ENCODE data around the gene SEPTIN10.

GRCh38 chr2:109531221-109531620 is 82.5 kb downstream of the SEPTIN10 start:
- no peak for TF ChIP-seq CBFB (CRISPR knock-in tag; IDR thresholded peaks at IDR 0.05)
- no peak for TF ChIP-seq SPI1 (IDR thresholded peaks at IDR 0.05; ENCODE audit: borderline replicate concordance, low read depth, low read length)
- TF ChIP-seq POLR2AphosphoS5 (IDR thresholded peaks at IDR 0.05; ENCODE audit: control insufficient read depth, insufficient read depth, low read depth, low read length) = no peak
- TF ChIP-seq ZNF318 (IDR thresholded peaks at IDR 0.05; ENCODE audit: borderline replicate concordance in 1 of 2, low read depth in 1 of 2) = no peak
- TF ChIP-seq CTCF (IDR thresholded peaks at IDR 0.05 in 2 of 3, conservative IDR thresholded peaks at IDR 0.05 in 1 of 3; ENCODE audit: insufficient read depth in 2 of 3, low read depth in 1 of 3, low read length in 3 of 3) = no peak
- no peak for TF ChIP-seq PREB (CRISPR knock-in tag; IDR thresholded peaks at IDR 0.05)
- TF ChIP-seq PKNOX1 (IDR thresholded peaks at IDR 0.05) = no peak
- TF ChIP-seq MNT (conservative IDR thresholded peaks at IDR 0.05) = no peak
- no peak for TF ChIP-seq ELK1 (CRISPR knock-in tag; IDR thresholded peaks at IDR 0.05)
- TF ChIP-seq ZFP30 (CRISPR knock-in tag; IDR thresholded peaks at IDR 0.05; ENCODE audit: borderline replicate concordance) = no peak
- TF ChIP-seq ZNF511 (CRISPR knock-in tag; IDR thresholded peaks at IDR 0.05) = no peak
- TF ChIP-seq EGR1 (conservative IDR thresholded peaks at IDR 0.05) = no peak

Data from K562 (cell line).